HG03520 (cell line): ENCODE measurements around the gene GPHA2.

Experiments used
- ATAC-seq: cut with Tn5 transposase; IDR thresholded peaks from one replicate; pipeline ENCODE4 v1.9.1; 2021; ENCODE audit warnings: mild to moderate bottlenecking, moderate library complexity; ENCODE audit not compliant: unreplicated experiment

Gene GPHA2

DNA sequence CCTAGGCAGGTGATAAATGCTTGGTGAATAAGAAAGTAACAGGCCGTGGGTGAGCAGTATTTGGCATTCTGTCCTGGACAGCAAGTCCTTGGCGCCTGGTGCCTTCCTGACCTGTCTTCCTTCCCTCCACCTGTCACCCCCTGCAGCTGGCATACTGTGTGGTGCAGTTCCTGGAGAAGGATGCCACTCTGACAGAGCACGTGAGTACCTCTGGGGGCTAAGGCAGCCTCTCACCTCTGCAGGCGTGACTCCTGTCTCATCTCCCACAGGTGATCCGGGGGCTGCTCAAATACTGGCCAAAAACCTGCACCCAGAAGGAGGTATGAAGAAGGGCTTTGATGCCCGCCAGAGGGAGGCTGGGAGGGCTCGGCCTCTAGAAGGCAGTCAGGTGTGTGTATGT lies 4.4 kb downstream of the GPHA2 start:
- ATAC-seq: no peak

DNA sequence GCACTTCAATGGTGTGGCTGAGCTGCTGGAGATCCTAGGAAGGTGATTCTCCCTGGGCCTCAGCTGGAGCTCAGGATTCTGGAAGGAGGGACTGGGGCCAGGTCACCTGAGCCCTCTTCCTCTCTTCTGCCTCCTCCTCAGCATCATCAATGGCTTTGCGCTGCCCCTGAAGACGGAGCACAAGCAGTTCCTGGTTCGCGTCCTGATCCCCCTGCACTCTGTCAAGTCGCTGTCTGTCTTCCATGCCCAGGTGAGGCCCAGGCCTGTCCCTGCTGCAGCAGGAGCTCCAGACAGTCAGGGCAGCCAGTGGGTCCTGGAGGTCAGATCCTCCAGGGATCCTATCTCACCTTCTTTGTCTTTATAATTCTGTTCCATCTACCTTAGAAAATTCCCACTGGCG lies 5.4 kb downstream of the GPHA2 start:
- ATAC-seq: no peak

DNA sequence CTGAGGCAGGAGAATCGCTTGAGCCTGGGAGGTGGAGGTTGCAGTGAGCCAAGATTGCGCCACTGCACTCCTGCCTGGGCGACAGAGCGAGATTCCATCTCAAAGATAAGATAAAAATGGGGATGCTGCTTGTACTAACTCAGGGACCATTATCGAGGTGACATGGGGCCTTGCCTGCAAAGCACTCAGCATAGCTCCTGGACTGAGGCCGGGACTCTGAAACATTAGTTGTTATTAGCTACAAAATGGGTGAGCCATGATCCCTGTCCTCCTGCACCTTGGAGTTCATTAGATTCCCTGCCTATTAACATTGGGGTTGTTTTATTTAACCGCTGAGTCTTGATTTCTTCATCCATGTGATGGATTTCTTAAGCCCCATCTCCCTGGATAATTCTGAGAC lies 6.1 kb downstream of the GPHA2 start:
- ATAC-seq: no peak

DNA sequence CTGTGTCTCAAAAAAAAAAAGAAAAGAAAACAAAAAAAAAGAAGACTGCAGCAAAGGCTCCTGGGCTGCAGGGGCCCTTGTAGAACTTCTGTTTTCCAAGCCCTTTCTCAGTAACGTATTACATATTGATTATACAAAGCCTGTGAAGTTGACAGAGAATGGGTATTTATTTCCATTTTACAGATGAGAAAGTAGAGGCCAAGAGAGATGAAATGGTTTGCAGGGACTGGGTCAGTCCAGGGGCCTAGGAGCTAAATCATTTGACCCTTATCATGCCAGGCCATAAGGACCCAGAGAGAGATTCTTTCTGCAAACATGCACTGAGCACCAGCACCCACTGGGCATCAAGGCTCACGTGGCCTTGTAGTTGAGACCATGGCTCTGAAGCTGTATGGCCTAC lies 6.7 kb downstream of the GPHA2 start:
- no peak for ATAC-seq

DNA sequence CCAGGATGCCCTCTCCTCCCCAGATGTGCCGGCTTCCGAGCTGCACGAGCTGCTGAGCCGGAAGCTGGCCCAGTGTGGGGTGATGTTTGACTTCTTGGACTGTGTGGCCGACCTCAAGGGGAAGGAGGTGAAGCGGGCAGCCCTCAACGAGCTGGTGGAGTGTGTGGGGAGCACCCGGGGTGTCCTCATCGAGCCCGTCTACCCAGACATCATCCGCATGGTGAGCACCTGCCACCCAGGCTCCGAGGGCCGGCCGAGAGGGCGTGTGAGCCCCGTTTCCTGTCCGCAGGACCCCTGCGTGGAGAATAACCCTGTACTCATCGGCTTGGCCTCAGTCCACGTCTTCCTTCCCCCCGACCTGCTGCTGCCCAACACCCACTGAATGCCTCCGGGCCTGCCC lies 9.0 kb downstream of the GPHA2 start:
- ATAC-seq: no peak

DNA sequence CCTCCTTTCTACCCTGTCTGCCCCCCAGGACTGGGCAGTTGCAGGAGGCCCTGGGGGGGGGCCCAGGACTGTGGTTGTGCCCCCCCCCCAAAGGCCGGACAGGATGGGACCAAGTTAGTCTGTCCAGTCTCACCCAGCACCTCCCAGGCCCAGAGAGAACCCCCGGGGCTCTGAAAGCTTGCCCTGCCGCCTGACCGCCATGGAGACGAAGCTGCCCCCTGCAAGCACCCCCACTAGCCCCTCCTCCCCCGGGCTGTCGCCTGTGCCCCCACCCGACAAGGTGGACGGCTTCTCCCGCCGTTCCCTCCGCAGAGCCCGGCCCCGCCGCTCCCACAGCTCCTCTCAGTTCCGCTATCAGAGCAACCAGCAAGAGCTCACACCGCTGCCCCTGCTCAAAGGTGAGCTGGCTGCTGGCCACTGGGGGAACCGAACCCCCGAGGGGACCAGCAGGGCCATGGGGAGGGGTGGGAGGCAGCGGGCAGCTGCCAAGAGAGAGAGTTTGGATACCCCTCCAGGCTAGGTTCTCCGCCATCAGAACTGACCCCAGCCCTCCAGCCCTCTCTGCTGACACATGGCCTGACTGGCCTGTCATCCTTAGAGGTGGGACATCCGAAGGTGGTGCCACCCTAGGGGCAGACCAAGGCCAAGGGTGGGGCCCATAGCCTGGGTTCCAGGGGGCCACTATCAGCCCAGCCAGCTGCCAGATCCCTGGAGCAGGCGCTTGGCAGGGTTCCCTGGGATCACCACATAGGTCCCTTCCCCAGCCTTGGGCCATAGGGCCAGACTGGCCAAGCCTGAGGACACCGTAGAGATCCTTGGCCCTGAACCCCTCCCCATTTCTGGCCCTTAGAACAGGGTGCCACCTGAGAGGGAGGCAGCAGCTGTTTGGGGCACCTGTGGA lies 9.9 kb downstream of the GPHA2 start:
- ATAC-seq: no peak

DNA sequence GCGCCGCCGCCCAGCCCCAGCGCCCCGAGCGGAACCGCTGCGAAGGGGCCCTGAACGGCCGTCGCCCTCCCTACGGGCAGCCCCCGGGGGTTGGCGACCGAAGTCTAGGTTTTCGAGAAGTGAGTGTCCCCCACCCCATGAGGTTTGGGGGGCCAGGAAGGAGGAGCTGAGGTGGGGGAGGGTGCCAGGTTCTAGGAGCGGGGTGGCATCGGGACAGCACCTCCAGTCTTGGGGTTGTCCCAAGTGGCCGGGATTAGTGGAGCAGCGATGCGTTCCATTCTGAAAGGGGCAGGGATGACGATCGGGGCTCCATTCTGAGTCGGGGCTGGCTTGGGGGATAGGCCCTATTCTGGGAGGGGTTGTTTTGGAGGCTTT lies 10.8 kb downstream of the GPHA2 start:
- ATAC-seq: no peak

DNA sequence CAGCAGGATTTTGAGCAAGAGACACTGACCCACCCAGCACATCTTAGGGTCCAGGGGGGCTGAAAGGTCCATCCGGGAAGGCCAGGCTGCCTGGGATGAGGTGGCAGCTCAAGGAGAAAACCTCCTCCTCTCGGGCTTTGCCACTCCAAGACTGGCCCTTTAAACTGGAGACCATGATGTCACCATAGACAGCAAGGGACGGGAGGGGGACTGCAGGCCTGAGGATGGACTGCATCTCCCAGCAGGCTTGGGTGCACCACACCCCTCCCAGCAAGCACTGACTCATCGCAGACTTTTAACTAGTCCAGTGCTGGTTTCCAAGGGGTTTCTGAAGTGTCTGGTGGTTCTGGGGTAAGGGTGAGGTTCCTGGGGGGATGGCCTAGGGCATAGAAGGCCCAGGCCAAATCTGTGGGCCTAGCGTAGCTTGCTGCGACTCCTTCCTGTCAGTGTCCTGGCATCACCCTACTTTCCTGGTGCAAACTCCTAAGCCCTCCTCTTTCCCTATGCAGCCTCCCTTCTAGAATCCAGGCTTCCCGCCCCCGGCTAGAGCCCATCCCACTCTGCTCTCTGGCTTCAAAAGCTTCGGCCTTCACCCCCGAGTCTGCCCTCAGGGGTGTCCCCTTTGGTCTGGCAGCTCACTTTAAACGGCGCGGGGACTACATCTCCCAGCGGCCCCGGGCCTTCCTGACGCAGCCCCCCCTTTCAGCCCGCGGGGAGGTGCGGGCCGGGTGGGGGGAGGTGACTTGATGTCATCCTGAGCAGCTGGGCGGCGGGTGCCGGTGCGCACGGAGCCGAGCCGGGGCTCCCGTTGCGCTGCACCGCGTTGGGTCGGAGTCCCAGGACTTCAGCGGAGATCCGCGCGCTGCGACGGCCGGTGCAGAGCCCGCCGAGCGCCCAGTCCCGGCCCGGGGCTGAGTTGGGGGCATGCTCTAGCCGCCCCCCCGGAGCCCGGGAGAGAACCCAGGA lies 11.5 kb downstream of the GPHA2 start, which contains the start of gene PPP2R5B:
TSS of gene PPP2R5B (plus strand) at position 746 of the 966 bp plus-strand sequence. CDS start 1,046 bp downstream, outside the sequence.
- peak; percentile 70 for ATAC-seq

DNA sequence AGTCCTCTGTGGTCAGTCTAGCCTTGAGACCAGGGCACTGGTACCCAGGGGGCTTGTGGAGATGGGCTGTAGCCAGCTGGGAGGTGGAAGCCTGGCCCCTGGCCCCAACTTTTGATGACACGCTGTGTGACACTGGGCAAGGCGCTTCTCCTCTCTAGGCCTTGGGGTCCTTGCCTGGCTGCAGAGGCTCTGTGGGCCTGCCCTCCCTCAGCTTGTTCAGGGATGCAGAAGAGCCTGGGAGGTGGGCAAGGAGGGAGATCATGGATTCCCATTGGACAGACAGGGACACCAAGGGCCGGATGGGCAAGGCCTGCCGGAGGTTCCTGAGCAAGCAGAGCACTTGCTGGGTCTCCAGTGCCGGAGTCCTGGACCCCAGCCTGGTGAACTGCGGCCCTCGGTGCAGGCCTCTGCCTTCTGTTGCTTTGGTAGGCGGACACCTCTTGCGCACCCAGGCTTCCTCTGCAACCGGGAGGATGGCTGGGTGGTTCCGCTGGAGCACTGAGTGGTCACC lies 12.5 kb downstream of the GPHA2 start:
- no peak for ATAC-seq

DNA sequence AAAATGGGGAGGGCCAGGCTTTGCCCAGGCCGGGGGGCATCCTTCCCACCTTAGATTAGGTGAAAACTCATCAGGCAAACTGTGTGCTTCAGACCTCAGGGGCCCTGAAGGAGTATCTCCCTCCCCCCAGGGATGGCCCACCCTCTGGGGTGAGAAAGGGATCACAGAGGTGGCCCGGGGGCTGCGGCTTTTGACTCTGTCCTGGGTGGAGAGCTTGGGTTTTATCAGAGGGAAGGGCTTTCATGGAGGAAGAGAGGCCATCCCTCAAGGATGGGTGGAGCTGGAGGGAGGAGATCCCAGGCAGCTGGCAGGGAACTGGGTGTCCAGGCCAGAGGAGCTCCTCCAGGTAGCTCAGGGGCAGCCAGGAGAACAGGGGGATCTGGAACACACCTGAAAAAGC lies 14.3 kb downstream of the GPHA2 start:
- no peak for ATAC-seq

DNA sequence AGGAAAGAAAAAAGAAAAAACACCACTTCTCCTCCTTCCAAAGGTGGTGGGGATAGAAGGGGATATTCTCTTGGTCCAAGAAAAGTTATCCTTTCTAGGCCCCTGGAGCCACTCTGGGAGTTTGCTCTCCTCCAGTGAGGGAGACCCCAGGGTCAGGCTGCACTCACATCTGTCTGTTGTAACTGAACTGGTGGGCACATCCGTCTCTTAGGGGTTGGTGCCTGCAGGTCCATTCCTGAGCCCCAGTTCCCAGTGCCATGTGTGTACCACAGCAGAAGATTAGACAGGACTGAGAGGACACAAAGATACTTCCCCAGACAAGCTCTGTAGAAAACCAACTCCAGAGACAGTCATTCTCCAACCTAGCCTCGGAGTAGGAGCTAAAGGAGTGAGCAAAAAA lies 15.6 kb downstream of the GPHA2 start:
- ATAC-seq: no peak

DNA sequence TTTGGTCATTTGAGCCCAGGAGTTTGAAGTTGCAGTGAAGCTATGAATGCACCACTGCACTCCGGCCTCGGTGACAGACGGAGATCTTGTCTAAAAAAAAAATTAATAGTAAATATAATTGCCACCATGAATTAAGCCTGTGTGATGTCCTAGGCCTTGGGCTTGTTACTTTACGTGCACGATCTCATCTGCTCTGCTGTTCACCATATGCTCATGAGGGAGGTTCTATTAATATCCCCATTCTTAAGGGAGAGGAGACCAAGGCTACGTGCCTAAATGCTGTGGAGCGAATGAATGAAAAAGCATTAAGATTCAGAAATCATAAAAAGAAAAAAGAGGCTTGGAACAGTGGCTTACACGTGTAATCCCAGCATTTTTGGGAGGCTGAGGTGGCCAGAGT lies 16.1 kb downstream of the GPHA2 start:
- ATAC-seq: no peak

DNA sequence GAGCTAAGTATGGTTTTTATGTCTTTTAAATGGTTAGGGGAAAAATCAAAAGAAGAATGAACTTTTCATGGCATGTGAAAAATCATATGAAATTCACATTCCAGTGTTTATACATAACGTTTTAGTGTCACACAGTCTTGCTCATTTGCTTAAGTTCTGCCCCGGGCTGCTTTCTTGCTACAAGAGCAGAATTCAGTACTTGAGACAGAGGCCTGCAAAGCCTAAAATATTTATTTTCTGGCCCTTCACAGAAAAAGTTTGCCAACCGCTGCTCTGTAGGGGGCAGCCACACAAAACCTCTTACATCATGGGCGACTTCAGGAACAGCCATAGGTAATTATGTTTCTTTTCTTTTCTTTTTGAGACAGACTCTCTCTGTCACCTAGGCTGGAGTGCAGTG lies 17.7 kb downstream of the GPHA2 start:
- no peak for ATAC-seq

DNA sequence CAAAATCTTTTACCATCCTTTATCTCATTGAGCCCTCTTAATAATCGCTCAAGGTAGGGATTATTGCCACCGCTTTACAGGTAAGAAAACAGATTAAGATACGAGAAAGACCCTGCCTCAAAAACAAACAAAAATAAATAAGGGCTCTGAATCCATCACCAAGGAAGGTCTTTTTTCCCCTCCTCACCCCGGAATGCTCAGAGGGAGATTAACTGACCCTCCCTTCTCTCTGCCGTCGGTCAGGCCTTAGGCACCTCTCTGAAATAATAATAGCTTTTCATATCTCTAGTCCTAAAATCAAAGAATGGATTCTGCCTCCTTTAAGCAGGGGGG lies 18.1 kb downstream of the GPHA2 start:
- ATAC-seq: no peak

DNA sequence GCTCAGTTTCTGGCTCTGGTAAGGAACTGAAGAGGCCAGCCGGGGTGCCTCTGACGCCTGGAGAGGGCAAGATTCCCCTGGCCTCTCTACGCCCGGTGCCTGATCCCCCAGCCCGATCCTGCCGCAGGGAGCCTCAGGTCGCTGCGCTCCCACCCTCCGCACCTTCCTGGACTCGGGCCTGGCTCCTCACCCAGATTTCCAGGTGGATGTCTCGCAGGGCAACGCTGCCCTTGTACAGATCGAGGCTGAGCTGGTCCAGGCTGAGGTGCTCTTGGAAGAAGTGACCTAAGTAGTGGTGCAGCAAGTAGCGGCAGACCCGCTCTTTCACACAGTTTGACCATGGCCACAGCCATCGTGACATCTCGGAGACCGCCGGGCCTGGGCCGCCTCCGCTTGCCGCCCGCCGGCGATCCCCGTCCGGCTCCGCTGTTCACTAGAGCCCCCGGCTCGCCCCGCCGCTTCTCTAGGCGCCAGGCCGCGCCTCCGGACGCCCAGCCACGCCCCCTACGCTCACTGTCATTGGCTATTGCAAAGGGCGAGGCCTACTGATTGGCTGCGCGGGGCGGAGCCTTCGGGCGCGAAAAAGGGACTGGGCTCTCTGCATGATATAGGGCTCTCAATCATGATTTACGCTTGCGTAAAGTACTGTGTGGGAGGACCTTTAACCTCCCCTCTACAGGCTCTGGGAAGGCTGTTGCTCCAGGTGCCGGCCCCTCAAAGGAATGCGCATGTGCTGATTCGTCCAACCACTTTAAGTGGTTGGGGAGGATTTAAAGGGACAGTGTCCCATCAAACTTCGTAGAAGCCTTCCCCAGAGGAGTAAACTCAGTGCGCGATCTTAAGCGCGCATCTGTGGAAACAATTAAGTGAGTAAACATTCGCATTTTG lies 18.7 kb downstream of the GPHA2 start, which contains the start of gene ATG2A:
TSS of gene ATG2A (minus strand) at position 435 of the 888 bp plus-strand sequence. CDS start at position 361, 74 bp downstream.
- peak; percentile 87 for ATAC-seq

DNA sequence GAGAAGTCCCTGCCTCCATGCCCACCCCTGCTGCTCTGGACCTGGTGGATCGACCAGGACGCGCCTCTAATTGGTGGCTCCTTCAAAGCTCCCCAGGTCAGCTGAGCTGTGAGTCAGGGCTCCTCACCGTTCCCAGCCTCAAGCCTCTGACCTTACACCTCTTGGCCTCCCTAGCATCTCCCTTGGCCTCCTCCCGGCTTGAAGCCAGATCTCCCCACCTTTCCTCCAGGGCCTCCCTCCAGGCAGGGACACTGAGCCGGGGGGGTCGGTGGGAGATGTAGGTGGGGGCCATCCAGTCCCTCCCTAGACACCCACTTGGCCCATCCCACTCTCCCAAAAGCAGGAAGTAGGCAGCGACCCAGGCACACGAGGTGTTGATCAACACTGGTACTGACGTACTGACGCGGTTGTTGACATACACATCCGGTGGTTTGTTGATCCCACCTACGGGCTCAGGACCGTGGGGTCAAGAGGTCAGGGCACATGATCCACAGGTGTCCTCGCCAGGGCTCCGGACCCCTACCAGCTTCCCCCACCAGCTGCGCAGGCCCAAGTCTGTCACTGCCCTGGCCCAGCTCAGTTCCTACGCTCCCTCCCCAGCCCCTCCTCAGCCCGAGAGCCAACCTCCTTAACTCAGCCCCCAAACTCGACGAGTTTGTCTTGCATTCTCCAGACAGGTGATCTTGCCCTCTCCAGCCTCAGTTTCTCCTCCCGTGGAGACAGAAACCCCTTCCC lies 19.5 kb downstream of the GPHA2 start:
- ATAC-seq: no peak

DNA sequence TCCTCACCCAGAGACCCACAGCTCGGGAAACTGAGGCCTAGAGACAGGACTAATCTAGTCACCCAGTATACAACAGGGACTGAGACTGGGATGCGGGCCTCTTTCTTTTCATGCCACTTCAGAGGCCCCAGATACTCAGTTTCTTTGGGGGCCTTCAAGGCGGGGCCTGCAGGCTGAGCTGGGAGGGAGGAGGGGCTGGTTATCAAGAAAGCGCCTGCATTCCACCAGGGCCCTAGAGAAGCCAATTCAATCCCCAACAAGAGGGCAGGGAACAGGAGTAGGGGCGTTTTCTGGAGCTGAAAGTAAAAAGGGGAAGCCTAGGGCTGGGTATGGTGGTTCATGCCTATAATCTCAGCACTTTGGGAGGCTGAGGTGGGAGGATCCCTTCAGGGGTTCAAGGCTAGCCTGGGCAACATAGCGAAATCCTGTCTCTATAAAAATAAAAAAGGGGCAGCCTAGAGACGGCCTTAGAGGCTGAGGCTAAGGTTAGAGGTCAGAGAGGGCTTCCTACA lies 20.3 kb downstream of the GPHA2 start:
- ATAC-seq: no peak

DNA sequence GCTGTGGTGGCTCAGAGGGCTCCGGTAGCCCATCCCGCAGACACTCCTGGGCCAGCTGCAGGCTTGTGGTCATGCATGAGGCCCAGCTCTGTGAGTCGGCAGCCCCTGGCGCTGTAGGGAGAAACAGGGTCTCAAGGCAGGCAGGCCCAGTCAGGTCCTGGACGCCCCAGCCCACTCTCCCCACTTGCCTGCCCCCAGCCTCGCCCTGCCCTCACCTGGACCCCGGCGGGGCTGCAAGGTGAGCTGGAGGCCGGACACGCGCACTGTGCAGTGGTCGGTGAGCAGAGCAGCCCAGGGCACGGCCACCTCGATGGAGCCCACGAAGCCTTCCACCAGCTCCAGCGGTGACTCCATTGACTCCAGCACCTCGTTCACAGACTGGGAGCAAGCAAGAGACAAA lies 21.6 kb downstream of the GPHA2 start:
- ATAC-seq: no peak

DNA sequence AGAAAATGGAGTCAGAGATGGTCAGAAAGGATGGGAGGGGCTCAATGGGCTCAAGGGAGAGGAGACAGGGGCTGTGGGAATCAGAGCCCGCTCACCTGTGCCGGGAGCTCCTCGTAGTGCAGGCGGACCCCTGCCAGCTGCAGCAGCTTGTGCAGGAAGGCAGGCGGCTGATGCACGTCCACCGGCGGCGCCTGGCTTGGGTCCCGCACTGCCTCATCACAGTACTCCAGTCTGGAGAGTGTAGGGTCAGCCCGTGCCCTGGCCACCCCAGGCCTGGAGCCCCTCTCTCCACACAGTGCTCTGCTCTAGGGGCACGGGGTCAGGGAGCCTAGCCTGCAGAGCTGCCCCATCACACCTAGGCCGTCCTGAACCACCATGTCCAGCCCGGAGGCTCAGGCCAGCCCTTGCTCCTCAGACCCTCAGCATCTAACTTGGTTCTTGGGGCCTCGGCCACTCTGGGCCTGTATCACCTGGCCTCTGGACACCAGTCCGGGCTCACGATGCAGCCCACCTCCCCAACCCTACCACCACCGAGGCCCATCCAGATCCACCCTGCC lies 22.4 kb downstream of the GPHA2 start:
- no peak for ATAC-seq
